Activated CD8-positive, alpha-beta T cell treated with anti-CD3 and anti-CD28 coated beads, Interleukin-2, amount 10 ng/mL, durations not matched to agents 7 days and 5 days (primary cell): ENCODE measurements around the gene KYAT1. TPM values are rescaled to one million over a fixed set of nuclear protein-coding genes. Genes with fewer than 3 reads are reported as not detected.

Source experiments
- ATAC-seq: fragments of 150-1000 bp; cut with Tn5 transposase; one replicate; pipeline ENCODE4 v1.10.0; 2021; ENCODE audit warnings: moderate library complexity
- CTCF ChIA-PET: fragments of 350-600 bp; sonication (Branson Sonifier 250); formaldehyde crosslinking; loops from one replicate; lab custom pipeline; 2021; ENCODE audit warnings: antibody characterized with exemption; lab: Charles Lee
- POLR2A ChIA-PET: fragments of 350-600 bp; sonication (Branson Sonifier 250); formaldehyde crosslinking; loops from one replicate; lab custom pipeline; 2021; ENCODE audit warnings: antibody characterized with exemption; lab: Charles Lee
- DNase-seq: peaks from one replicate; pipeline ENCODE4 v3.0.0-alpha.2; 2020
- H3K27ac Mint-ChIP-seq: one replicate; pipeline ENCODE4 v1.8.0; 2021; ENCODE audit warnings: mild to moderate bottlenecking, mixed read lengths
- H3K27me3 Mint-ChIP-seq: one replicate; pipeline ENCODE4 v1.8.0; 2021; ENCODE audit warnings: low read depth, mixed read lengths
- H3K36me3 Mint-ChIP-seq: one replicate; pipeline ENCODE4 v1.8.0; 2021; ENCODE audit warnings: low read depth, mixed read lengths
- H3K4me1 Mint-ChIP-seq: one replicate; pipeline ENCODE4 v1.8.0; 2021; ENCODE audit warnings: low read depth, mixed read lengths
- H3K4me3 Mint-ChIP-seq: one replicate; pipeline ENCODE4 v1.8.0; 2021; ENCODE audit warnings: mild to moderate bottlenecking, mixed read lengths
- H3K9me3 Mint-ChIP-seq: one replicate; pipeline ENCODE4 v1.8.0; 2022; ENCODE audit warnings: mixed read lengths; ENCODE audit not compliant: insufficient read depth
- total RNA-seq, 2 experiments: library from RNA; stranded (reverse); gene quantifications; one replicate each; pipeline ENCODE4 v1.2.3, GENCODE V29; 2021

KYAT1 gene
- total RNA-seq, 2 experiments from 2014 or later: 12.6 to 13.0 TPM

- Mint-ChIP-seq H3K27ac (no peak overlapping the region), H3K36me3 (peaks cover 30% of the 10 kb centered on the region), H3K4me3 (no peak overlapping the region), H3K4me1 (peaks cover 23% of the 10 kb centered on the region), H3K9me3 (no peaks in the 10 kb centered on the region), H3K27me3 (no peaks in the 10 kb centered on the region)
- ChIA-PET CTCF (interaction anchor here (3.6 kb wide), 1 partner anchor 11 kb away, joined by 14 read pairs; no protein-coding TSS in a partner anchor), POLR2A (no interaction called here)
- DNase-seq (no peak), ATAC-seq (no peak)
Measured at GRCh38 chr9:128917151-128917849, 35.5 kb upstream of the KYAT1 start.

- H3K4me1 Mint-ChIP-seq: peaks cover 27% of the 10 kb centered on the region
- H3K36me3 Mint-ChIP-seq: peaks cover 30% of the 10 kb centered on the region
- no peak for ATAC-seq
- POLR2A ChIA-PET: no interaction called here
- H3K4me3 Mint-ChIP-seq: no peak overlapping the region
- CTCF ChIA-PET: interaction anchor here (3.6 kb wide), 1 partner anchor 12 kb away, joined by 14 read pairs; no protein-coding TSS in a partner anchor
- no peaks in the 10 kb centered on the region for H3K9me3 Mint-ChIP-seq
- H3K27ac Mint-ChIP-seq: no peak overlapping the region
- DNase-seq: no peak
- H3K27me3 Mint-ChIP-seq: no peaks in the 10 kb centered on the region
Measured at GRCh38 chr9:128916745-128917144, 35.0 kb upstream of the KYAT1 start.

GRCh38 chr9:128916204-128916603 is 34.5 kb upstream of the KYAT1 start:
- Mint-ChIP-seq H3K4me1 (peaks cover 29% of the 10 kb centered on the region), H3K27ac (no peak overlapping the region), H3K9me3 (no peaks in the 10 kb centered on the region), H3K27me3 (no peaks in the 10 kb centered on the region), H3K36me3 (peaks cover 30% of the 10 kb centered on the region), H3K4me3 (no peak overlapping the region)
- ChIA-PET CTCF (interaction anchor here (3.6 kb wide), 1 partner anchor 12 kb away, joined by 14 read pairs; no protein-coding TSS in a partner anchor), POLR2A (interaction anchor here (0.9 kb wide), 1 partner anchor 192 kb away, joined by 3 read pairs; the partner anchor contains the start of gene ZDHHC12)
- DNase-seq (no peak), ATAC-seq (no peak)

- DNase-seq: no peak
- no peaks in the 10 kb centered on the region for H3K9me3 Mint-ChIP-seq
- H3K4me1 Mint-ChIP-seq: peaks cover 44% of the 10 kb centered on the region
- H3K36me3 Mint-ChIP-seq: peaks cover 39% of the 10 kb centered on the region
- ChIA-PET CTCF (interaction anchor here (3.6 kb wide), 1 partner anchor 14 kb away, joined by 14 read pairs; no protein-coding TSS in a partner anchor), POLR2A (no interaction called here)
- H3K27me3 Mint-ChIP-seq: no peaks in the 10 kb centered on the region
- no peak overlapping the region for H3K27ac Mint-ChIP-seq
- no peak for ATAC-seq
- no peak overlapping the region for H3K4me3 Mint-ChIP-seq
Measured at GRCh38 chr9:128913995-128914772, 32.4 kb upstream of the KYAT1 start.

GRCh38 chr9:128913048-128913900 is 31.5 kb upstream of the KYAT1 start:
- H3K36me3 Mint-ChIP-seq: peaks cover 45% of the 10 kb centered on the region
- ATAC-seq (no peak), DNase-seq (no peak)
- no peak overlapping the region for H3K4me3 Mint-ChIP-seq
- peaks cover 53% of the 10 kb centered on the region for H3K4me1 Mint-ChIP-seq
- H3K27me3 Mint-ChIP-seq: no peaks in the 10 kb centered on the region
- ChIA-PET POLR2A (interaction anchor here (1.0 kb wide), 1 partner anchor 32 kb away, joined by 4 read pairs; the partner anchor contains the start of genes KYAT1 and LRRC8A), CTCF (interaction anchor here (1.0 to 3.6 kb wide), 2 partner anchors 14 to 15 kb away, joined by 5 to 14 read pairs; no protein-coding TSS in a partner anchor)
- H3K9me3 Mint-ChIP-seq: no peaks in the 10 kb centered on the region
- H3K27ac Mint-ChIP-seq: peak overlapping the region; percentile 64

GRCh38 chr9:128912270-128912853 is 30.6 kb upstream of the KYAT1 start:
- peak overlapping the region; percentile 64 for H3K27ac Mint-ChIP-seq
- ATAC-seq: no peak
- ChIA-PET CTCF (interaction anchor here (1.0 kb wide), 1 partner anchor 15 kb away, joined by 5 read pairs; no protein-coding TSS in a partner anchor), POLR2A (interaction anchor here (1.0 kb wide), 1 partner anchor 31 kb away, joined by 4 read pairs; the partner anchor contains the start of genes KYAT1 and LRRC8A)
- H3K36me3 Mint-ChIP-seq: peaks cover 47% of the 10 kb centered on the region
- peaks cover 53% of the 10 kb centered on the region for H3K4me1 Mint-ChIP-seq
- no peaks in the 10 kb centered on the region for H3K9me3 Mint-ChIP-seq
- no peak for DNase-seq
- no peak overlapping the region for H3K4me3 Mint-ChIP-seq
- no peaks in the 10 kb centered on the region for H3K27me3 Mint-ChIP-seq

GRCh38 chr9:128911529-128912035 is 29.8 kb upstream of the KYAT1 start:
- Mint-ChIP-seq H3K9me3 (no peaks in the 10 kb centered on the region), H3K27ac (peak overlapping the region; percentile 25), H3K4me3 (no peak overlapping the region), H3K4me1 (peaks cover 54% of the 10 kb centered on the region), H3K36me3 (peaks cover 48% of the 10 kb centered on the region), H3K27me3 (no peaks in the 10 kb centered on the region)
- ChIA-PET POLR2A (no interaction called here), CTCF (no interaction called here)
- DNase-seq (no peak), ATAC-seq (no peak)

- H3K36me3 Mint-ChIP-seq: peaks cover 48% of the 10 kb centered on the region
- ChIA-PET POLR2A (interaction anchor here (0.8 kb wide), 1 partner anchor 10 kb away, joined by 3 read pairs; no protein-coding TSS in a partner anchor), CTCF (no interaction called here)
- H3K27me3 Mint-ChIP-seq: no peaks in the 10 kb centered on the region
- ATAC-seq (no peak), DNase-seq (no peak)
- no peak overlapping the region for H3K4me3 Mint-ChIP-seq
- H3K4me1 Mint-ChIP-seq: peaks cover 55% of the 10 kb centered on the region
- no peaks in the 10 kb centered on the region for H3K9me3 Mint-ChIP-seq
- peak overlapping the region; percentile 55 for H3K27ac Mint-ChIP-seq
Measured at GRCh38 chr9:128910906-128911305, 29.2 kb upstream of the KYAT1 start.

GRCh38 chr9:128909859-128910258 is 28.1 kb upstream of the KYAT1 start:
- Mint-ChIP-seq H3K9me3 (no peaks in the 10 kb centered on the region), H3K27ac (peak overlapping the region; percentile 65), H3K36me3 (peaks cover 46% of the 10 kb centered on the region), H3K4me3 (no peak overlapping the region), H3K27me3 (no peaks in the 10 kb centered on the region), H3K4me1 (peaks cover 58% of the 10 kb centered on the region)
- DNase-seq (no peak), ATAC-seq (no peak)
- POLR2A ChIA-PET: no interaction called here
- CTCF ChIA-PET: interaction anchor here (2.3 kb wide), 1 partner anchor 18 kb away, joined by 5 read pairs; no protein-coding TSS in a partner anchor

GRCh38 chr9:128908372-128908771 is 26.6 kb upstream of the KYAT1 start:
- no peak for ATAC-seq
- Mint-ChIP-seq H3K36me3 (peaks cover 46% of the 10 kb centered on the region), H3K27ac (no peak overlapping the region), H3K4me1 (peaks cover 55% of the 10 kb centered on the region), H3K9me3 (no peaks in the 10 kb centered on the region), H3K27me3 (no peaks in the 10 kb centered on the region), H3K4me3 (no peak overlapping the region)
- ChIA-PET CTCF (interaction anchor here (0.9 to 2.3 kb wide), 3 partner anchors 17 to 90 kb away, joined by 3 to 5 read pairs (median 3); partner anchors contain the start of gene ENDOG), POLR2A (no interaction called here)
- no peak for DNase-seq
